ENCODE results near the gene CAMTA1. TPM values are rescaled to one million over a fixed set of nuclear protein-coding genes. Genes with fewer than 3 reads are reported as not detected.
A peak's percentile ranks its signal among the peaks of the same experiment; 100 is the strongest.

Gene CAMTA1
- total RNA-seq, 1 donor from 2014 or later, result 34.4 TPM

- no peak for ATAC-seq
Measured at GRCh38 chr1:7652515-7653098, 867.4 kb downstream of the CAMTA1 start.

GRCh38 chr1:7654725-7655124, 869.5 kb downstream of the CAMTA1 start:
- no peak for ATAC-seq

GRCh38 chr1:7655354-7655753, 870.1 kb downstream of the CAMTA1 start:
- no peak for ATAC-seq

GRCh38 chr1:7656557-7657215, 871.4 kb downstream of the CAMTA1 start:
- ATAC-seq, result no peak

- no peak for ATAC-seq
Measured at GRCh38 chr1:7657287-7658016, 872.2 kb downstream of the CAMTA1 start.

- no peak for ATAC-seq
Measured at GRCh38 chr1:7658099-7658498, 872.8 kb downstream of the CAMTA1 start.

GRCh38 chr1:7659514-7659913, 874.3 kb downstream of the CAMTA1 start:
- ATAC-seq, result no peak

GRCh38 chr1:7663451-7664146, 878.3 kb downstream of the CAMTA1 start:
- no peak for ATAC-seq

GRCh38 chr1:7664147-7664892, 879.1 kb downstream of the CAMTA1 start:
- ATAC-seq, result no peak

- ATAC-seq, result no peak
Measured at GRCh38 chr1:7664893-7665250, 879.6 kb downstream of the CAMTA1 start.

GRCh38 chr1:7666249-7666648, 881.0 kb downstream of the CAMTA1 start:
- no peak for ATAC-seq

GRCh38 chr1:7667159-7667558, 881.9 kb downstream of the CAMTA1 start:
- ATAC-seq, result no peak

- ATAC-seq, result peak; percentile 82
Measured at GRCh38 chr1:7667625-7668218, 882.5 kb downstream of the CAMTA1 start.

- peak; percentile 43 for ATAC-seq
Measured at GRCh38 chr1:7669559-7670311, 884.5 kb downstream of the CAMTA1 start.

- ATAC-seq, result no peak
Measured at GRCh38 chr1:7670334-7671145, 885.3 kb downstream of the CAMTA1 start.

GRCh38 chr1:7671146-7671465, 885.9 kb downstream of the CAMTA1 start:
- ATAC-seq, result no peak

- no peak for ATAC-seq
Measured at GRCh38 chr1:7671676-7672075, 886.4 kb downstream of the CAMTA1 start.

- no peak for ATAC-seq
Measured at GRCh38 chr1:7672864-7673263, 887.6 kb downstream of the CAMTA1 start.

GRCh38 chr1:7674972-7675371, 889.7 kb downstream of the CAMTA1 start:
- ATAC-seq, result no peak

GRCh38 chr1:7675431-7676273, 890.4 kb downstream of the CAMTA1 start:
- ATAC-seq, result no peak
